SU-DHL-6 (cell line): ENCODE measurements around the gene FURIN.
"Not testable (repeated sequence)": the region's sequence is repeated elsewhere in the genome, so short reads cannot be mapped to it uniquely, and the experiment has no call there.

ENCODE experiments used
- H2AFZ ChIP-seq: fragments of 200-600 bp; sonication (generic); 2 replicates; pipeline ENCODE4 v1.6.1; 2014; ENCODE audit warnings: low read depth, mild to moderate bottlenecking, moderate library complexity, mixed read lengths, antibody characterized with exemption, low read length; ENCODE audit not compliant: severe bottlenecking
- H3F3A ChIP-seq: fragments of 200-600 bp; shearing (Covaris generic); 2 replicates; pipeline ENCODE4 v1.6.0; 2016; ENCODE audit warnings: antibody characterized with exemption, mild to moderate bottlenecking; ENCODE audit not compliant: insufficient read depth
- H3K27ac ChIP-seq: fragments of 200-600 bp; sonication (generic); 2 replicates; pipeline ENCODE4 v1.5.1; 2016; ENCODE audit warnings: low read depth, mild to moderate bottlenecking, low read length, moderate library complexity, mixed read lengths
- H3K27me3 ChIP-seq: fragments of 200-600 bp; sonication (generic), shearing (Covaris generic); 2 replicates; pipeline ENCODE4 v1.6.0; 2014; ENCODE audit warnings: mild to moderate bottlenecking, low read length
- H3K36me3 ChIP-seq: fragments of 200-600 bp; sonication (generic); 2 replicates; pipeline ENCODE4 v1.6.1; 2014; ENCODE audit warnings: mild to moderate bottlenecking, low read length, mixed read lengths
- H3K4me2 ChIP-seq: fragments of 300-600, 200-600 bp; shearing (Covaris generic), sonication (generic); 2 replicates; pipeline ENCODE4 v1.6.0; 2014; ENCODE audit warnings: low read length, low read depth, mild to moderate bottlenecking; ENCODE audit not compliant: poor library complexity, severe bottlenecking
- H3K4me3 ChIP-seq: fragments of 200-600 bp; sonication (generic); 2 replicates; pipeline ENCODE4 v1.5.1; 2014; ENCODE audit warnings: antibody characterized with exemption, low read length, mild to moderate bottlenecking, mixed read lengths; ENCODE audit not compliant: insufficient read depth, poor library complexity, severe bottlenecking
- H3K79me2 ChIP-seq: fragments of 200-600 bp; sonication (generic); 2 replicates; pipeline ENCODE4 v1.6.1; 2014; ENCODE audit warnings: mild to moderate bottlenecking, low read length, moderate library complexity; ENCODE audit not compliant: insufficient read depth
- H3K9ac ChIP-seq: fragments of 200-600 bp; sonication (generic); 2 replicates; pipeline ENCODE4 v1.7.0; 2014; ENCODE audit warnings: mild to moderate bottlenecking, low read length
- H3K9me2 ChIP-seq: fragments of 200-600 bp; sonication (generic); replicated peaks from 2 replicates; pipeline ENCODE4 v1.6.1; 2014; ENCODE audit warnings: low read length; ENCODE audit not compliant: insufficient read depth
- H3K9me3 ChIP-seq: fragments of 200-600 bp; sonication (generic); 2 replicates; pipeline ENCODE4 v1.6.1; 2014; ENCODE audit warnings: low read length, mixed read lengths; ENCODE audit not compliant: insufficient read depth
- H4K20me1 ChIP-seq: fragments of 200-600 bp; sonication (generic); 2 replicates; pipeline ENCODE4 v1.6.1; 2014; ENCODE audit warnings: low read depth, mild to moderate bottlenecking, antibody characterized with exemption, low read length, moderate library complexity, mixed read lengths
- CTCF ChIP-seq: fragments of 200-600 bp; sonication (generic); IDR thresholded peaks from one replicate; pipeline ENCODE4 v1.5.1; 2017; ENCODE audit warnings: antibody characterized with exemption, mild to moderate bottlenecking, low read length, moderate library complexity; ENCODE audit not compliant: insufficient read depth, poor library complexity, severe bottlenecking
- EZH2phosphoT487 ChIP-seq: fragments of 200-600 bp; sonication (generic), shearing (Covaris generic); conservative IDR thresholded peaks from 2 replicates; pipeline ENCODE4 v1.6.1; 2018; ENCODE audit warnings: mild to moderate bottlenecking, antibody characterized with exemption, low read length, moderate library complexity, mixed read lengths

The FURIN gene

GRCh38 chr15:90873998-90874605 is 5.7 kb downstream of the FURIN start:
- Histone ChIP-seq H3K4me3 (no peak overlapping the region), H3K9me2 (no peaks in the 10 kb centered on the region), H3F3A (no peaks in the 10 kb centered on the region), H3K27ac (no peak overlapping the region), H3K79me2 (no peaks in the 10 kb centered on the region), H2AFZ (no peak overlapping the region), H3K9ac (no peak overlapping the region), H3K27me3 (no peaks in the 10 kb centered on the region), H4K20me1 (no peaks in the 10 kb centered on the region), H3K9me3 (no peaks in the 10 kb centered on the region), H3K4me2 (no peak overlapping the region), H3K36me3 (no peaks in the 10 kb centered on the region)
- TF ChIP-seq EZH2phosphoT487 (no peak), CTCF (no peak)

- H3K9ac ChIP-seq, H3K79me2 ChIP-seq, H3K36me3 ChIP-seq, H3K9me3 ChIP-seq, H3K27ac ChIP-seq, H2AFZ ChIP-seq, H3K4me2 ChIP-seq, H4K20me1 ChIP-seq, H3F3A ChIP-seq, H3K9me2 ChIP-seq, H3K27me3 ChIP-seq, H3K4me3 ChIP-seq: not testable (repeated sequence)
Measured at GRCh38 chr15:90874986-90875385, 6.6 kb downstream of the FURIN start.

GRCh38 chr15:90875549-90875981 is 7.2 kb downstream of the FURIN start:
- TF ChIP-seq CTCF (no peak), EZH2phosphoT487 (no peak)
- H3K4me2 ChIP-seq, result no peak overlapping the region
- no peaks in the 10 kb centered on the region for H3K9me3 ChIP-seq
- no peak overlapping the region for H3K4me3 ChIP-seq
- H3K27ac ChIP-seq, result no peak overlapping the region
- no peaks in the 10 kb centered on the region for H3K36me3 ChIP-seq
- H3K79me2 ChIP-seq, result no peaks in the 10 kb centered on the region
- H4K20me1 ChIP-seq, result no peaks in the 10 kb centered on the region
- H2AFZ ChIP-seq, result no peak overlapping the region
- no peaks in the 10 kb centered on the region for H3K27me3 ChIP-seq
- H3K9me2 ChIP-seq, result no peaks in the 10 kb centered on the region
- H3K9ac ChIP-seq, result no peak overlapping the region
- no peaks in the 10 kb centered on the region for H3F3A ChIP-seq

GRCh38 chr15:90876046-90876445 is 7.7 kb downstream of the FURIN start:
- no peaks in the 10 kb centered on the region for H3K79me2 ChIP-seq
- H3K27ac ChIP-seq, result no peak overlapping the region
- no peaks in the 10 kb centered on the region for H3F3A ChIP-seq
- H2AFZ ChIP-seq, result no peak overlapping the region
- no peak for TF ChIP-seq EZH2phosphoT487
- TF ChIP-seq CTCF, result no peak
- no peaks in the 10 kb centered on the region for H3K36me3 ChIP-seq
- H3K4me2 ChIP-seq, result no peak overlapping the region
- H3K9me3 ChIP-seq, result no peaks in the 10 kb centered on the region
- no peaks in the 10 kb centered on the region for H4K20me1 ChIP-seq
- H3K9ac ChIP-seq, result no peak overlapping the region
- no peak overlapping the region for H3K4me3 ChIP-seq
- H3K27me3 ChIP-seq, result no peaks in the 10 kb centered on the region
- no peaks in the 10 kb centered on the region for H3K9me2 ChIP-seq
